DND-41 (cell line): ENCODE results near the gene CLEC3B.

ENCODE experiments used
- ATAC-seq: fragments of 200-7000 bp; cut with Tn5 transposase; 3 replicates; pipeline ENCODE4 v1.9.1; 2021; ENCODE audit warnings: low read depth; ENCODE audit not compliant: insufficient read depth
- DNase-seq: peaks from one replicate; pipeline ENCODE4 v3.0.0-alpha.2; 2020
- H2AFZ ChIP-seq: 2 replicates; pipeline ENCODE4 v1.6.0; 2012; ENCODE audit warnings: low read depth, low read length
- H3K27ac ChIP-seq: 2 replicates; pipeline ENCODE4 v1.5.1; 2012; ENCODE audit warnings: low read length, inconsistent platforms
- H3K27me3 ChIP-seq: fragments of 200-600 bp; sonication (generic); 2 replicates; pipeline ENCODE4 v1.6.0; 2012; ENCODE audit warnings: low read length, mild to moderate bottlenecking, inconsistent platforms; ENCODE audit not compliant: insufficient read depth, poor library complexity
- H3K36me3 ChIP-seq: 2 replicates; pipeline ENCODE4 v1.5.1; 2012; ENCODE audit warnings: low read length, inconsistent platforms; ENCODE audit not compliant: insufficient read depth
- H3K4me1 ChIP-seq: 2 replicates; pipeline ENCODE4 v1.5.1; 2012; ENCODE audit warnings: mild to moderate bottlenecking, low read length; ENCODE audit not compliant: insufficient read depth
- H3K4me2 ChIP-seq: 2 replicates; pipeline ENCODE4 v1.6.0; 2012; ENCODE audit warnings: mild to moderate bottlenecking, moderate library complexity, low read length, inconsistent platforms; ENCODE audit not compliant: insufficient read depth
- H3K4me3 ChIP-seq, 2 experiments: fragments of 200-600 bp in 1 of 2; shearing (Covaris generic) in 1 of 2; 2 replicates each; pipeline ENCODE4 v1.5.1; 2012 to 2016; ENCODE audit warnings: inconsistent platforms in 2 of 2, low read length in 2 of 2, mild to moderate bottlenecking in 2 of 2, low read depth in 1 of 2, moderate library complexity in 1 of 2
- H3K79me2 ChIP-seq: 2 replicates; pipeline ENCODE4 v1.6.0; 2012; ENCODE audit warnings: low read length, inconsistent platforms; ENCODE audit not compliant: insufficient read depth
- H3K9ac ChIP-seq: 2 replicates; pipeline ENCODE4 v1.6.0; 2012; ENCODE audit warnings: low read depth, mild to moderate bottlenecking, inconsistent platforms, low read length, moderate library complexity
- H3K9me3 ChIP-seq: 2 replicates; pipeline ENCODE4 v1.5.1; 2012; ENCODE audit warnings: low read length, moderate library complexity, mild to moderate bottlenecking, inconsistent platforms; ENCODE audit not compliant: insufficient read depth, severe bottlenecking
- H4K20me1 ChIP-seq: 2 replicates; pipeline ENCODE4 v1.6.0; 2012; ENCODE audit warnings: low read length; ENCODE audit not compliant: insufficient read depth
- CTCF ChIP-seq: IDR thresholded peaks from 2 replicates; pipeline ENCODE4 v1.5.1; 2012; ENCODE audit warnings: borderline replicate concordance, low read length, moderate library complexity, mild to moderate bottlenecking; ENCODE audit not compliant: poor library complexity, severe bottlenecking; ENCODE audit errors: extremely low read depth
- EZH2 ChIP-seq: IDR thresholded peaks from 3 replicates; pipeline ENCODE4 v1.6.1; 2012; ENCODE audit warnings: borderline replicate concordance, low read depth, mild to moderate bottlenecking, moderate library complexity, low read length, inconsistent platforms; ENCODE audit not compliant: severe bottlenecking

CLEC3B gene

DNA sequence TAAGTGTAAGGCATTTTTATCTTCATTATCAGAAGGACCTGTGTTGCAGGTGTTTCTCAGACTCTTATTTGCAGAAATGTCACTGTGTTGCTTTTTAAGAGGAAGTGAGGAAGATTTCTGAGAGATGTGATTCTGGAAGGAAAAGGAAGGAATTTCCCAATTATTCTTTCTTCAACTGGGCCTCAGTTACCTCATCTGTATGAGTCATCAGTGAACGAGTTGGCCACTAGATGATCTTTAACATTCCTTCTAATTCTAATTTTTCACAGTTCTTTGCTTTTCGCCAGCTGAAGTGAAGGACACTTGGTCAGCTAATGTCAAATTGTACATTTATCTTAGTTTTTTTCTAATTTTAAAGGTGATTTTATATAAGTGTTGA is 28.9 kb downstream of the CLEC3B start:
- H3K27ac ChIP-seq, result no peak overlapping the region
- no peak overlapping the region for H2AFZ ChIP-seq
- H3K9me3 ChIP-seq, result no peaks in the 10 kb centered on the region
- H3K36me3 ChIP-seq, result no peaks in the 10 kb centered on the region
- no peaks in the 10 kb centered on the region for H4K20me1 ChIP-seq
- no peaks in the 10 kb centered on the region for H3K4me1 ChIP-seq
- H3K4me3 ChIP-seq, result no peak overlapping the region
- no peaks in the 10 kb centered on the region for H3K79me2 ChIP-seq
- no peaks in the 10 kb centered on the region for H3K27me3 ChIP-seq
- no peak overlapping the region for H3K9ac ChIP-seq
- H3K4me2 ChIP-seq, result no peak overlapping the region
- DNase-seq (no peak), ATAC-seq (no peak)
- TF ChIP-seq EZH2, result no peak
- TF ChIP-seq CTCF, result no peak

- Histone ChIP-seq H3K36me3 (no peaks in the 10 kb centered on the region), H3K79me2 (no peaks in the 10 kb centered on the region), H3K9ac (no peak overlapping the region), H3K4me3 (no peak overlapping the region), H3K4me1 (no peaks in the 10 kb centered on the region), H3K4me2 (no peak overlapping the region), H3K27me3 (no peaks in the 10 kb centered on the region), H3K9me3 (no peaks in the 10 kb centered on the region), H4K20me1 (no peaks in the 10 kb centered on the region), H2AFZ (no peak overlapping the region), H3K27ac (no peak overlapping the region)
- DNase-seq, result peak; percentile 55
- peak; percentile 85 for ATAC-seq
- TF ChIP-seq CTCF (peak; percentile 68), EZH2 (no peak)
Observed at GRCh38 chr3:45055411-45056143, 29.5 kb downstream of the CLEC3B start.

DNA sequence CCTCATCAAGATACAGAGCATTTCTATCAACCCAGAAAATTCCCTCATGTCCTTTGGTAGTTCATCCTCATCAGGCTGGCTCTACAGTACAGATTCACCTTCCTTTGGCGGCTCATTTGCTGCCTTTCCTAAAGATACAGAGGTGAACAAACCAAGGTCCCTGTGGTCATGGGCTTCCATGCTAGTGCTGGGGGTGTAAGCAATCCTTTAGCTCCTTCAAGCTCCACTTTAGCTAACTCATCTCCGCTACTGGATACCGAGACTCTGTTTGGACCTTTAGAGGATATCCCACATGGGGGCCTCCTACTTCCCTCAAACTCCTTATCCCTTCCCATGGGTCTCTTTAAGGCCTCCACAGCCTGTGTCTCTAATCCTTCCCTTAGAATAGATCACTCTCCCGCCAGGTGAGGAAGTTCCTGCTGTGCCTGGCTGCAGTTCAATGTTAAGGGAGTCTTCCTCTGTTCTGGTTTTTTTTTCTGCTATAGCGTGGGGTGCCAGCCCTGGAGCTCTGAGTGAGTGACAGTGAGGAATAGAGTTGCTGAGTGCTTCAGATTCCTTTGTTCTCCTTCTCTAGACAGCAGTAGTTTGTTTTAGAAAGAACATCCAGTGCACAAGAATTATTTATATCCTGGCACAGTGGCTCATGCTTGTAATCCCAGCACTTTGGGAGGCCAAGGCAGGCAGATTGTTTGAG is 30.7 kb downstream of the CLEC3B start:
- ATAC-seq (no peak), DNase-seq (no peak)
- Histone ChIP-seq H3K4me1 (no peaks in the 10 kb centered on the region), H3K27ac (no peak overlapping the region), H2AFZ (no peak overlapping the region), H4K20me1 (no peaks in the 10 kb centered on the region), H3K9ac (no peak overlapping the region), H3K79me2 (no peaks in the 10 kb centered on the region), H3K4me2 (no peak overlapping the region), H3K27me3 (no peaks in the 10 kb centered on the region), H3K9me3 (no peaks in the 10 kb centered on the region), H3K36me3 (no peaks in the 10 kb centered on the region), H3K4me3 (no peak overlapping the region)
- TF ChIP-seq EZH2, result no peak
- TF ChIP-seq CTCF, result no peak
